DND-41 (cell line): Measurements from ENCODE around the gene CEP85.

ENCODE experiments used
- ATAC-seq: fragments of 200-7000 bp; cut with Tn5 transposase; 3 replicates; pipeline ENCODE4 v1.9.1; 2021; ENCODE audit warnings: low read depth; ENCODE audit not compliant: insufficient read depth
- DNase-seq: peaks from one replicate; pipeline ENCODE4 v3.0.0-alpha.2; 2020
- H2AFZ ChIP-seq: 2 replicates; pipeline ENCODE4 v1.6.0; 2012; ENCODE audit warnings: low read depth, low read length
- H3K27ac ChIP-seq: 2 replicates; pipeline ENCODE4 v1.5.1; 2012; ENCODE audit warnings: low read length, inconsistent platforms
- H3K27me3 ChIP-seq: fragments of 200-600 bp; sonication (generic); 2 replicates; pipeline ENCODE4 v1.6.0; 2012; ENCODE audit warnings: low read length, mild to moderate bottlenecking, inconsistent platforms; ENCODE audit not compliant: insufficient read depth, poor library complexity
- H3K36me3 ChIP-seq: 2 replicates; pipeline ENCODE4 v1.5.1; 2012; ENCODE audit warnings: low read length, inconsistent platforms; ENCODE audit not compliant: insufficient read depth
- H3K4me1 ChIP-seq: 2 replicates; pipeline ENCODE4 v1.5.1; 2012; ENCODE audit warnings: mild to moderate bottlenecking, low read length; ENCODE audit not compliant: insufficient read depth
- H3K4me2 ChIP-seq: 2 replicates; pipeline ENCODE4 v1.6.0; 2012; ENCODE audit warnings: mild to moderate bottlenecking, moderate library complexity, low read length, inconsistent platforms; ENCODE audit not compliant: insufficient read depth
- H3K4me3 ChIP-seq, 2 experiments: fragments of 200-600 bp in 1 of 2; shearing (Covaris generic) in 1 of 2; 2 replicates each; pipeline ENCODE4 v1.5.1; 2012 to 2016; ENCODE audit warnings: inconsistent platforms in 2 of 2, low read length in 2 of 2, mild to moderate bottlenecking in 2 of 2, low read depth in 1 of 2, moderate library complexity in 1 of 2
- H3K79me2 ChIP-seq: 2 replicates; pipeline ENCODE4 v1.6.0; 2012; ENCODE audit warnings: low read length, inconsistent platforms; ENCODE audit not compliant: insufficient read depth
- H3K9ac ChIP-seq: 2 replicates; pipeline ENCODE4 v1.6.0; 2012; ENCODE audit warnings: low read depth, mild to moderate bottlenecking, inconsistent platforms, low read length, moderate library complexity
- H3K9me3 ChIP-seq: 2 replicates; pipeline ENCODE4 v1.5.1; 2012; ENCODE audit warnings: low read length, moderate library complexity, mild to moderate bottlenecking, inconsistent platforms; ENCODE audit not compliant: insufficient read depth, severe bottlenecking
- H4K20me1 ChIP-seq: 2 replicates; pipeline ENCODE4 v1.6.0; 2012; ENCODE audit warnings: low read length; ENCODE audit not compliant: insufficient read depth
- EZH2 ChIP-seq: IDR thresholded peaks from 3 replicates; pipeline ENCODE4 v1.6.1; 2012; ENCODE audit warnings: borderline replicate concordance, low read depth, mild to moderate bottlenecking, moderate library complexity, low read length, inconsistent platforms; ENCODE audit not compliant: severe bottlenecking
- TF ChIP-seq, protein P1 (sequence below): IDR thresholded peaks from 2 replicates; pipeline ENCODE4 v1.5.1; 2012; ENCODE audit warnings: borderline replicate concordance, low read length, moderate library complexity, mild to moderate bottlenecking; ENCODE audit not compliant: poor library complexity, severe bottlenecking; ENCODE audit errors: extremely low read depth

The CEP85 gene

DNA sequence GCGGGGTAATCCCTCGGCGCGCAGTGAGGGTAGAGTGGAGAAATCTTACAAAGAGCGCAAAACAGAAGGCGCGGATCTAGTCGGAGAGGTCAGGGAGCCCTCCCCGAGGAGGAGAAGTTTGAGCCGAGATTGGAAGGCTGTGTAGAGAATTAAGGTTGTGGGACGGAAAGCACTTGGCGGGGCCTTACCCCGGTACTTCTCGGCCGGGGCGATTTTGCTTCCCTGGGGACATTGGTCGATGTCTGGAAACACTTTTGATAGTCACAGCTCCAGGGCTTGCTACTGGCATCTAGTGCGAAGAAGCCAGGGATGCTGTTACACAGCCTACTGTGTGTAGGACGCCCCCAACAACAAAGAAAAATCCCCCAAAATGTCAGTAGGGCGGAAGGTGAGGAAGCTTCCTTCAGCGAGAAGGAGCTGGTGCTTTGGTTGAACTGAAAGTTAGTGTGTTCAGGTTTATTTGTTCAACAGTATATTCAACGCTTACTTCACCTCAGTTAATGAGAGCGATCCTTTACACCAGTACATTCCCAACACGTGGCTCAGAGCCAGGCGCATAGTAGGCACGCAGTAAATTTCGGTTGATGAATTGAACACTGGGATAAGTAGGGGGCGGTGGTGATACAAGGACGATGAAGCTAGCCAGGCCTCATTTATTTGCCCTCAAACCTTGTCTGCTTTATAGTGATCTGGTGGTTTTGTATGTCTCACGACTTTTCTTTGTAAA, 807 bp downstream of the CEP85 start:
- peak; percentile 27 for DNase-seq
- ATAC-seq = no peak

GRCh38 chr1:26237230-26237966, 3.4 kb downstream of the CEP85 start:
- Histone ChIP-seq H3K4me3 (peak overlapping the region in 1 of 2 experiments; percentile 8; a peak in 1 of 4 replicates), H3K27ac (peak overlapping the region; percentile 18), H3K36me3 (peaks cover 34% of the 10 kb centered on the region), H3K4me2 (peak overlapping the region; percentile 99; the same call in 1 of the 2 replicates), H3K9me3 (no peaks in the 10 kb centered on the region), H4K20me1 (peaks cover 52% of the 10 kb centered on the region; the same call in 1 of the 2 replicates), H3K79me2 (peaks cover 86% of the 10 kb centered on the region), H3K27me3 (no peaks in the 10 kb centered on the region), H3K4me1 (peaks cover 37% of the 10 kb centered on the region), H3K9ac (no peak overlapping the region), H2AFZ (no peak overlapping the region)
- ATAC-seq (no peak), DNase-seq (no peak)
- no peak for TF ChIP-seq EZH2
- TF ChIP-seq, protein P1, sequence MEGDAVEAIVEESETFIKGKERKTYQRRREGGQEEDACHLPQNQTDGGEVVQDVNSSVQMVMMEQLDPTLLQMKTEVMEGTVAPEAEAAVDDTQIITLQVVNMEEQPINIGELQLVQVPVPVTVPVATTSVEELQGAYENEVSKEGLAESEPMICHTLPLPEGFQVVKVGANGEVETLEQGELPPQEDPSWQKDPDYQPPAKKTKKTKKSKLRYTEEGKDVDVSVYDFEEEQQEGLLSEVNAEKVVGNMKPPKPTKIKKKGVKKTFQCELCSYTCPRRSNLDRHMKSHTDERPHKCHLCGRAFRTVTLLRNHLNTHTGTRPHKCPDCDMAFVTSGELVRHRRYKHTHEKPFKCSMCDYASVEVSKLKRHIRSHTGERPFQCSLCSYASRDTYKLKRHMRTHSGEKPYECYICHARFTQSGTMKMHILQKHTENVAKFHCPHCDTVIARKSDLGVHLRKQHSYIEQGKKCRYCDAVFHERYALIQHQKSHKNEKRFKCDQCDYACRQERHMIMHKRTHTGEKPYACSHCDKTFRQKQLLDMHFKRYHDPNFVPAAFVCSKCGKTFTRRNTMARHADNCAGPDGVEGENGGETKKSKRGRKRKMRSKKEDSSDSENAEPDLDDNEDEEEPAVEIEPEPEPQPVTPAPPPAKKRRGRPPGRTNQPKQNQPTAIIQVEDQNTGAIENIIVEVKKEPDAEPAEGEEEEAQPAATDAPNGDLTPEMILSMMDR = no peak

More for the DNA sequence above, 807 bp downstream of the CEP85 start:
- TF ChIP-seq EZH2 = no peak
- TF ChIP-seq, protein P1 = peak; percentile 41
- peak overlapping the region; percentile 92 for H3K27ac ChIP-seq
- peak overlapping the region; percentile 65 to 81 for H3K4me3 ChIP-seq
- H3K79me2 ChIP-seq = peaks cover 60% of the 10 kb centered on the region
- H3K9ac ChIP-seq = peak overlapping the region; percentile 71
- peak overlapping the region; percentile 76 for H2AFZ ChIP-seq
- H3K4me1 ChIP-seq = peaks cover 37% of the 10 kb centered on the region
- H3K4me2 ChIP-seq = peak overlapping the region; percentile 99
- H3K36me3 ChIP-seq = peaks cover 20% of the 10 kb centered on the region
- peaks cover 38% of the 10 kb centered on the region; the same call in 1 of the 2 replicates for H4K20me1 ChIP-seq
- no peaks in the 10 kb centered on the region for H3K27me3 ChIP-seq
- no peaks in the 10 kb centered on the region for H3K9me3 ChIP-seq

GRCh38 chr1:26239936-26240335, 5.9 kb downstream of the CEP85 start:
- peaks cover 99% of the 10 kb centered on the region for H3K79me2 ChIP-seq
- peaks cover 59% of the 10 kb centered on the region for H3K36me3 ChIP-seq
- no peak overlapping the region for H3K4me3 ChIP-seq
- no peaks in the 10 kb centered on the region for H3K27me3 ChIP-seq
- peaks cover 65% of the 10 kb centered on the region; the same call in 1 of the 2 replicates for H4K20me1 ChIP-seq
- peaks cover 30% of the 10 kb centered on the region for H3K4me1 ChIP-seq
- no peak overlapping the region for H3K9ac ChIP-seq
- no peaks in the 10 kb centered on the region for H3K9me3 ChIP-seq
- ATAC-seq (no peak), DNase-seq (no peak)
- TF ChIP-seq EZH2 = no peak
- TF ChIP-seq, protein P1 = no peak
- no peak overlapping the region for H3K27ac ChIP-seq
- no peak overlapping the region for H2AFZ ChIP-seq
- no peak overlapping the region for H3K4me2 ChIP-seq
